HCT116 (cell line): ENCODE results near the gene DAO. TPM values are rescaled to one million over a fixed set of nuclear protein-coding genes. Genes with fewer than 3 reads are reported as not detected.

Experiments
- ATAC-seq: fragments of 200-7000 bp; cut with Tn5 transposase; 2 replicates; pipeline ENCODE4 v1.9.1; 2020; ENCODE audit warnings: mild to moderate bottlenecking, moderate library complexity
- BruUV-seq: library from RNA; stranded (reverse); fragments of 400-500 nt; replicated peaks from 2 replicates; lab custom pipeline; 2021; lab: Mats Ljungman, UMichigan
- CTCF ChIA-PET: fragments of 300-600 bp; sonication (Branson Sonifier 250); formaldehyde crosslinking; loops from one replicate; lab custom pipeline; 2021; ENCODE audit warnings: antibody characterized with exemption; lab: Charles Lee
- POLR2A ChIA-PET: fragments of 300-600, 350-600 bp; sonication (Branson Sonifier 250); formaldehyde crosslinking; loops from one replicate; lab custom pipeline; 2021; ENCODE audit warnings: antibody characterized with exemption; lab: Charles Lee
- RAD21 ChIA-PET, 2 experiments: fragments of 300-600 bp; sonication (Branson Sonifier 250); formaldehyde crosslinking; loops; one replicate each; lab custom pipeline; 2023; ENCODE audit warnings: low total read pairs in 2 of 2; ENCODE audit not compliant: uncharacterized antibody in 2 of 2, unreplicated experiment in 2 of 2, low non-redundant PET in 1 of 2; lab: Charles Lee
- DNase-seq: peaks from one replicate; pipeline ENCODE4 v3.0.0-alpha.2; 2010; ENCODE audit warnings: low read depth, low spot score
- H2AFZ ChIP-seq: fragments of 200-600 bp; shearing (Covaris generic), sonication (generic); 2 replicates; pipeline ENCODE4 v1.6.1; 2017; ENCODE audit warnings: low read depth, mixed run types, mixed read lengths, antibody characterized with exemption, low read length; ENCODE audit not compliant: poor library complexity, severe bottlenecking
- H3K27ac ChIP-seq: 2 replicates; pipeline ENCODE4 v1.5.1; 2012; ENCODE audit warnings: low read depth, low read length
- H3K27me3 ChIP-seq: fragments of 200-600 bp; sonication (generic); 2 replicates; pipeline ENCODE4 v1.6.1; 2016; ENCODE audit warnings: mixed run types, low read length, mixed read lengths; ENCODE audit not compliant: insufficient read depth
- H3K36me3 ChIP-seq, 2 experiments: fragments of 200-500 bp in 1 of 2; fragments of 200-600 bp in 1 of 2; sonication (Bioruptor generic) in 1 of 2; sonication (generic) in 1 of 2; 2 replicates each; pipeline versions ENCODE4 v1.5.1 to v1.6.1; 2014 to 2016; ENCODE audit warnings: low read length in 2 of 2, inconsistent platforms in 1 of 2, mixed read lengths in 1 of 2, mixed run types in 1 of 2; ENCODE audit not compliant: insufficient read depth in 2 of 2, control insufficient read depth in 1 of 2
- H3K4me1 ChIP-seq, 2 experiments: fragments of 200-600 bp in 1 of 2; sonication (generic) in 1 of 2; 2 replicates each; pipeline versions ENCODE4 v1.5.1 to v1.6.1; 2012 to 2017; ENCODE audit warnings: low read length in 2 of 2, inconsistent platforms in 1 of 2, mild to moderate bottlenecking in 1 of 2, mixed read lengths in 1 of 2, mixed run types in 1 of 2, moderate library complexity in 1 of 2; ENCODE audit not compliant: insufficient read depth in 2 of 2, control insufficient read depth in 1 of 2
- H3K4me2 ChIP-seq: fragments of 200-600 bp; sonication (generic); 2 replicates; pipeline ENCODE4 v1.6.1; 2017; ENCODE audit warnings: mixed run types, low read length, mixed read lengths
- H3K4me3 ChIP-seq, 2 experiments: fragments of 200-600 bp in 1 of 2; sonication (generic) in 1 of 2; replicated peaks in 1 of 2; 2 replicates each; pipeline ENCODE4 v1.5.1; 2011 to 2016; ENCODE audit warnings: low read length in 2 of 2, control low read depth in 1 of 2, low read depth in 1 of 2, mild to moderate bottlenecking in 1 of 2, mixed read lengths in 1 of 2, mixed run types in 1 of 2
- H3K79me2 ChIP-seq: fragments of 200-600 bp; sonication (generic); 2 replicates; pipeline ENCODE4 v1.6.1; 2017; ENCODE audit warnings: mild to moderate bottlenecking, mixed run types, low read length, moderate library complexity, mixed read lengths; ENCODE audit not compliant: insufficient read depth
- H3K9ac ChIP-seq: fragments of 200-600 bp; sonication (generic); 2 replicates; pipeline ENCODE4 v1.6.1; 2016; ENCODE audit warnings: low read length, mixed read lengths
- H3K9me2 ChIP-seq: fragments of 200-600 bp; sonication (generic), shearing (Covaris generic); 2 replicates; pipeline ENCODE4 v1.6.1; 2017; ENCODE audit warnings: mixed run types, mild to moderate bottlenecking, moderate library complexity; ENCODE audit not compliant: insufficient read depth
- H3K9me3 ChIP-seq, 2 experiments: fragments of 200-500 bp in 1 of 2; fragments of 200-600 bp in 1 of 2; sonication (Bioruptor generic) in 1 of 2; sonication (generic) in 1 of 2; 2 replicates each; pipeline ENCODE4 v1.6.1; 2014 to 2017; ENCODE audit warnings: low read length in 2 of 2, mixed read lengths in 2 of 2, inconsistent platforms in 1 of 2, low read depth in 1 of 2, mild to moderate bottlenecking in 1 of 2, mixed run types in 1 of 2, moderate library complexity in 1 of 2; ENCODE audit not compliant: control insufficient read depth in 1 of 2, insufficient read depth in 1 of 2
- H4K20me1 ChIP-seq: fragments of 200-600 bp; sonication (generic), shearing (Covaris generic); 2 replicates; pipeline ENCODE4 v1.6.1; 2017; ENCODE audit warnings: mixed run types, mild to moderate bottlenecking, moderate library complexity; ENCODE audit not compliant: insufficient read depth
- CEBPB ChIP-seq: IDR thresholded peaks from 2 replicates; pipeline ENCODE4 v1.6.1; 2012; ENCODE audit warnings: low read depth
- EGR1 ChIP-seq: IDR thresholded peaks from 2 replicates; pipeline ENCODE4 v1.6.1; 2012; ENCODE audit warnings: low read depth
- ELF1 ChIP-seq: IDR thresholded peaks from 2 replicates; pipeline ENCODE4 v1.6.1; 2012; ENCODE audit warnings: low read depth, borderline replicate concordance
- EZH2 ChIP-seq: fragments of 200-600 bp; sonication (generic); IDR thresholded peaks from 2 replicates; pipeline ENCODE4 v1.6.1; 2017; ENCODE audit warnings: antibody characterized with exemption, mixed run types
- EZH2phosphoT487 ChIP-seq: fragments of 200-600 bp; IDR thresholded peaks from 2 replicates; pipeline ENCODE4 v1.6.1; 2018; ENCODE audit warnings: antibody characterized with exemption, borderline replicate concordance
- FOSL1 ChIP-seq: IDR thresholded peaks from 2 replicates; pipeline ENCODE4 v1.6.1; 2012; ENCODE audit warnings: low read depth
- JUND ChIP-seq: IDR thresholded peaks from 2 replicates; pipeline ENCODE4 v1.6.1; 2012
- POLR2A ChIP-seq: IDR thresholded peaks from 2 replicates; pipeline ENCODE4 v1.7.0; 2011; ENCODE audit warnings: borderline replicate concordance; ENCODE audit not compliant: insufficient read depth, insufficient read length; ENCODE audit errors: extremely low read depth
- POLR2AphosphoS5 ChIP-seq: IDR thresholded peaks from 2 replicates; pipeline ENCODE4 v1.6.1; 2011; ENCODE audit warnings: mild to moderate bottlenecking, low read depth, low read length, moderate library complexity
- RAD21 ChIP-seq: IDR thresholded peaks from 2 replicates; pipeline ENCODE4 v1.6.1; 2012; ENCODE audit warnings: low read depth, mild to moderate bottlenecking
- SIN3A ChIP-seq: IDR thresholded peaks from 2 replicates; pipeline ENCODE4 v1.6.1; 2012; ENCODE audit warnings: low read depth
- SP1 ChIP-seq: IDR thresholded peaks from 2 replicates; pipeline ENCODE4 v1.6.1; 2012; ENCODE audit warnings: low read depth
- SRF ChIP-seq: IDR thresholded peaks from 2 replicates; pipeline ENCODE4 v1.6.1; 2012; ENCODE audit warnings: low read depth
- YY1 ChIP-seq: IDR thresholded peaks from 2 replicates; pipeline ENCODE4 v1.6.1; 2011; ENCODE audit warnings: low read length, low read depth, moderate library complexity, mild to moderate bottlenecking; ENCODE audit not compliant: insufficient replicate concordance; ENCODE audit errors: extremely low read depth
- ZFX ChIP-seq: fragments of 450-650 bp; IDR thresholded peaks from 2 replicates; pipeline ENCODE4 v1.6.1; 2017
- ZNF274 ChIP-seq: fragments of 200-500 bp; sonication (Bioruptor generic); IDR thresholded peaks from 2 replicates; pipeline ENCODE4 v1.6.1; 2014; ENCODE audit warnings: mild to moderate bottlenecking, low read depth, low read length, inconsistent platforms
- intact Hi-C: fragments of 100-400 bp; cut with micrococcal nuclease; formaldehyde crosslinking; loops from 2 replicates; pipeline ENCODE4 v1.10.0; 2022
- total RNA-seq: library from RNA; stranded (reverse); gene quantifications from one replicate; pipeline ENCODE4 v1.2.1, GENCODE V29; 2021; ENCODE audit not compliant: unreplicated experiment
- TF ChIP-seq, protein P1 (sequence below): IDR thresholded peaks from 2 replicates; pipeline ENCODE4 v1.6.1; 2011; ENCODE audit warnings: mild to moderate bottlenecking, low read length, moderate library complexity; ENCODE audit not compliant: insufficient replicate concordance; ENCODE audit errors: extremely low read depth
- TF ChIP-seq, protein P2 (sequence below), 3 experiments: fragments of 200-600 bp in 1 of 3; sonication (generic) in 1 of 3; IDR thresholded peaks in 2 of 3; conservative IDR thresholded peaks in 1 of 3; 2 replicates each; pipeline ENCODE4 v1.5.1; 2012 to 2017; ENCODE audit warnings: low read depth in 2 of 3, low read length in 2 of 3, antibody characterized with exemption in 1 of 3, borderline replicate concordance in 1 of 3, control low read depth in 1 of 3, mild to moderate bottlenecking in 1 of 3, mixed read lengths in 1 of 3, mixed run types in 1 of 3, moderate library complexity in 1 of 3; ENCODE audit not compliant: insufficient read depth in 1 of 3
- TF ChIP-seq, protein P3 (sequence below): IDR thresholded peaks from 2 replicates; pipeline ENCODE4 v1.6.1; 2012
- TF ChIP-seq, protein P4 (sequence below): IDR thresholded peaks from 2 replicates; pipeline ENCODE4 v1.6.1; 2012

The DAO gene
- total RNA-seq, 1 experiment from 2014 or later: not detected

- DNase-seq (no peak), ATAC-seq (no peak)
- Histone ChIP-seq H4K20me1 (no peaks in the 10 kb centered on the region), H3K9me2 (no peaks in the 10 kb centered on the region), H3K27me3 (no peaks in the 10 kb centered on the region), H3K4me1 (peaks cover 0 to 9% of the 10 kb centered on the region in 2 experiments; a peak in 2 of 4 replicates), H3K4me2 (no peak overlapping the region), H3K79me2 (no peaks in the 10 kb centered on the region), H2AFZ (no peak overlapping the region), H3K9me3 (no peaks in the 10 kb centered on the region), H3K9ac (no peak overlapping the region), H3K4me3 (no peak overlapping the region), H3K36me3 (no peaks in the 10 kb centered on the region), H3K27ac (no peak overlapping the region)
- ChIA-PET CTCF (no interaction called here), RAD21 (no interaction called here), POLR2A (no interaction called here)
- no peak for TF ChIP-seq RAD21
- no peak for TF ChIP-seq YY1
- TF ChIP-seq POLR2AphosphoS5: no peak
- TF ChIP-seq SRF: no peak
- TF ChIP-seq SIN3A: no peak
- no peak for TF ChIP-seq EZH2phosphoT487
- TF ChIP-seq, protein P1, sequence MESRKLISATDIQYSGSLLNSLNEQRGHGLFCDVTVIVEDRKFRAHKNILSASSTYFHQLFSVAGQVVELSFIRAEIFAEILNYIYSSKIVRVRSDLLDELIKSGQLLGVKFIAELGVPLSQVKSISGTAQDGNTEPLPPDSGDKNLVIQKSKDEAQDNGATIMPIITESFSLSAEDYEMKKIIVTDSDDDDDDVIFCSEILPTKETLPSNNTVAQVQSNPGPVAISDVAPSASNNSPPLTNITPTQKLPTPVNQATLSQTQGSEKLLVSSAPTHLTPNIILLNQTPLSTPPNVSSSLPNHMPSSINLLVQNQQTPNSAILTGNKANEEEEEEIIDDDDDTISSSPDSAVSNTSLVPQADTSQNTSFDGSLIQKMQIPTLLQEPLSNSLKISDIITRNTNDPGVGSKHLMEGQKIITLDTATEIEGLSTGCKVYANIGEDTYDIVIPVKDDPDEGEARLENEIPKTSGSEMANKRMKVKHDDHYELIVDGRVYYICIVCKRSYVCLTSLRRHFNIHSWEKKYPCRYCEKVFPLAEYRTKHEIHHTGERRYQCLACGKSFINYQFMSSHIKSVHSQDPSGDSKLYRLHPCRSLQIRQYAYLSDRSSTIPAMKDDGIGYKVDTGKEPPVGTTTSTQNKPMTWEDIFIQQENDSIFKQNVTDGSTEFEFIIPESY: no peak
- no peak for TF ChIP-seq ZNF274
- no peak for TF ChIP-seq CEBPB
- no peak for TF ChIP-seq SP1
- TF ChIP-seq JUND: no peak
- no peak for TF ChIP-seq POLR2A
- TF ChIP-seq, protein P2, sequence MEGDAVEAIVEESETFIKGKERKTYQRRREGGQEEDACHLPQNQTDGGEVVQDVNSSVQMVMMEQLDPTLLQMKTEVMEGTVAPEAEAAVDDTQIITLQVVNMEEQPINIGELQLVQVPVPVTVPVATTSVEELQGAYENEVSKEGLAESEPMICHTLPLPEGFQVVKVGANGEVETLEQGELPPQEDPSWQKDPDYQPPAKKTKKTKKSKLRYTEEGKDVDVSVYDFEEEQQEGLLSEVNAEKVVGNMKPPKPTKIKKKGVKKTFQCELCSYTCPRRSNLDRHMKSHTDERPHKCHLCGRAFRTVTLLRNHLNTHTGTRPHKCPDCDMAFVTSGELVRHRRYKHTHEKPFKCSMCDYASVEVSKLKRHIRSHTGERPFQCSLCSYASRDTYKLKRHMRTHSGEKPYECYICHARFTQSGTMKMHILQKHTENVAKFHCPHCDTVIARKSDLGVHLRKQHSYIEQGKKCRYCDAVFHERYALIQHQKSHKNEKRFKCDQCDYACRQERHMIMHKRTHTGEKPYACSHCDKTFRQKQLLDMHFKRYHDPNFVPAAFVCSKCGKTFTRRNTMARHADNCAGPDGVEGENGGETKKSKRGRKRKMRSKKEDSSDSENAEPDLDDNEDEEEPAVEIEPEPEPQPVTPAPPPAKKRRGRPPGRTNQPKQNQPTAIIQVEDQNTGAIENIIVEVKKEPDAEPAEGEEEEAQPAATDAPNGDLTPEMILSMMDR (IDR thresholded peaks at IDR 0.05 in 2 of 3, conservative IDR thresholded peaks at IDR 0.05 in 1 of 3; ENCODE audit: borderline replicate concordance in 1 of 3, insufficient read depth in 1 of 3, low read depth in 2 of 3, low read length in 2 of 3): no peak
- no peak for TF ChIP-seq FOSL1
- TF ChIP-seq ZFX: no peak
- TF ChIP-seq EGR1: no peak
- TF ChIP-seq, protein P3, sequence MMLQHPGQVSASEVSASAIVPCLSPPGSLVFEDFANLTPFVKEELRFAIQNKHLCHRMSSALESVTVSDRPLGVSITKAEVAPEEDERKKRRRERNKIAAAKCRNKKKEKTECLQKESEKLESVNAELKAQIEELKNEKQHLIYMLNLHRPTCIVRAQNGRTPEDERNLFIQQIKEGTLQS: no peak
- TF ChIP-seq, protein P4, sequence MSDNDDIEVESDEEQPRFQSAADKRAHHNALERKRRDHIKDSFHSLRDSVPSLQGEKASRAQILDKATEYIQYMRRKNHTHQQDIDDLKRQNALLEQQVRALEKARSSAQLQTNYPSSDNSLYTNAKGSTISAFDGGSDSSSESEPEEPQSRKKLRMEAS: no peak
- TF ChIP-seq ELF1: no peak
- TF ChIP-seq EZH2: no peak
- BruUV-seq: no TSS peak
- intact Hi-C loops: no loop called here
These were observed 67.2 kb downstream of the DAO start for GRCh38 chr12:108947097-108947496.
